GM21390 (cell line): ENCODE results near the gene RGMA.
"Not testable (repeated sequence)": the region's sequence is repeated elsewhere in the genome, so short reads cannot be mapped to it uniquely, and the experiment has no call there.

ENCODE experiments used
- ATAC-seq: cut with Tn5 transposase; IDR thresholded peaks from one replicate; pipeline ENCODE4 v1.9.1; 2021; ENCODE audit not compliant: unreplicated experiment

RGMA gene

GRCh38 chr15:93049914-93050578 lies 39.0 kb downstream of the RGMA start:
- no peak for ATAC-seq

GRCh38 chr15:93049233-93049632 lies 39.8 kb downstream of the RGMA start:
- ATAC-seq: no peak

- ATAC-seq: no peak
Observed at GRCh38 chr15:93048759-93049161, 40.3 kb downstream of the RGMA start.

- no peak for ATAC-seq
Observed at GRCh38 chr15:93048426-93048721, 40.6 kb downstream of the RGMA start.

GRCh38 chr15:93047621-93048425 lies 41.2 kb downstream of the RGMA start:
- ATAC-seq: no peak

- no peak for ATAC-seq
Observed at GRCh38 chr15:93046721-93047120, 42.3 kb downstream of the RGMA start.

GRCh38 chr15:93046120-93046519 lies 42.9 kb downstream of the RGMA start:
- no peak for ATAC-seq

- no peak for ATAC-seq
Observed at GRCh38 chr15:93045191-93045785, 43.7 kb downstream of the RGMA start.

- no peak for ATAC-seq
Observed at GRCh38 chr15:93044301-93045190, 44.5 kb downstream of the RGMA start.

GRCh38 chr15:93043621-93044300 lies 45.2 kb downstream of the RGMA start:
- no peak for ATAC-seq

- no peak for ATAC-seq
Observed at GRCh38 chr15:93042691-93043378, 46.2 kb downstream of the RGMA start.

- ATAC-seq: no peak
Observed at GRCh38 chr15:93042211-93042610, 46.8 kb downstream of the RGMA start.

GRCh38 chr15:93041159-93041547 lies 47.9 kb downstream of the RGMA start:
- no peak for ATAC-seq

- no peak for ATAC-seq
Observed at GRCh38 chr15:93040288-93041158, 48.5 kb downstream of the RGMA start.

GRCh38 chr15:93039562-93040287 lies 49.3 kb downstream of the RGMA start:
- not testable (repeated sequence) for ATAC-seq

- no peak for ATAC-seq
Observed at GRCh38 chr15:93037820-93038705, 50.9 kb downstream of the RGMA start.

GRCh38 chr15:93036951-93037819 lies 51.8 kb downstream of the RGMA start:
- ATAC-seq: no peak
